GM21447 (cell line): ENCODE measurements around the gene GNE.
"Not testable (repeated sequence)": the region's sequence is repeated elsewhere in the genome, so short reads cannot be mapped to it uniquely, and the experiment has no call there.

Experiments used
- ATAC-seq: cut with Tn5 transposase; IDR thresholded peaks from one replicate; pipeline ENCODE4 v1.9.1; 2021; ENCODE audit not compliant: unreplicated experiment

The GNE gene, protein sequence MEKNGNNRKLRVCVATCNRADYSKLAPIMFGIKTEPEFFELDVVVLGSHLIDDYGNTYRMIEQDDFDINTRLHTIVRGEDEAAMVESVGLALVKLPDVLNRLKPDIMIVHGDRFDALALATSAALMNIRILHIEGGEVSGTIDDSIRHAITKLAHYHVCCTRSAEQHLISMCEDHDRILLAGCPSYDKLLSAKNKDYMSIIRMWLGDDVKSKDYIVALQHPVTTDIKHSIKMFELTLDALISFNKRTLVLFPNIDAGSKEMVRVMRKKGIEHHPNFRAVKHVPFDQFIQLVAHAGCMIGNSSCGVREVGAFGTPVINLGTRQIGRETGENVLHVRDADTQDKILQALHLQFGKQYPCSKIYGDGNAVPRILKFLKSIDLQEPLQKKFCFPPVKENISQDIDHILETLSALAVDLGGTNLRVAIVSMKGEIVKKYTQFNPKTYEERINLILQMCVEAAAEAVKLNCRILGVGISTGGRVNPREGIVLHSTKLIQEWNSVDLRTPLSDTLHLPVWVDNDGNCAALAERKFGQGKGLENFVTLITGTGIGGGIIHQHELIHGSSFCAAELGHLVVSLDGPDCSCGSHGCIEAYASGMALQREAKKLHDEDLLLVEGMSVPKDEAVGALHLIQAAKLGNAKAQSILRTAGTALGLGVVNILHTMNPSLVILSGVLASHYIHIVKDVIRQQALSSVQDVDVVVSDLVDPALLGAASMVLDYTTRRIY

DNA sequence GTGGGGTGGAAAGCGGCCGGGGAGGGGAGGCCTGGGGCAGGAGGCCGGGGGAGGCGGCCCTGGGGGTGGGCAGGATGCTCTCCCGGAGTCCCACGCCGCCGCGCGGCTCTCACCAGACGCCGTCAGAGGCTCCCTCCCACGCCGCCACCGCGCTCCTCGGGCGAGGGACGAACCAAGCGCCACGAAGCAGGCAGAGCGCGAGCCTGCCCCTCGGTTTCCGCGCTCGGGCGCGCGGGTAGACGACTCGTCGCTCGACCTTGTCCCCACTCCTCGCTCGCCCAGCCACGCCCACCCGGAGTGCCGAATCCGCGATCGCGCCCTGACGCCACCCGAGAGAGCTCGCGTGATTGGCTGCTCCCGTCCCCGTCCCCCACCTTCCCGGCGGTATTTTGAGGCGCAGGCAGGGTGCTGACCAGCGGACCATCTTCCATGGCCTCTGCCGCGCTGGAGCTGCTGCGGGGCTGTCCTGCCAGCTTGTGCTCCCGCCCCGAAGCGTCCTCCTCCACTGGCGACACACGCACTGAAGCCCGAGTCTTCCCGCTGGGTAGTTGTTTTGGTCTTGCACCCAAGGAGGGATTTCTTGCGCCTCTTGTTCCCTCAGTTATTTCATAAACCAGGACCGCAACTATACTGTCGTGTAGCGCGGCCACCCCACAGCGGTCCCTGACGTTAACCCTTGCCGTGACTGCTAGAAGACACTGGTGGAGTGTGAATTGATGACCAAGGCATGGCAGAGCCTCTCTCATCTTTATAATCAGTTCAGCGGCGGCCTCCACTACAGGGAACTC, at the start of gene GNE:
Gene GNE, minus strand, starts transcription at position 241 of the 788 bp plus-strand sequence. CDS start 9,093 bp downstream, outside the sequence.
- peak; percentile 91 for ATAC-seq

GRCh38 chr9:36306471-36307306, 48.4 kb upstream of the GNE start:
- no peak for ATAC-seq

GRCh38 chr9:36304366-36304765, 46.1 kb upstream of the GNE start:
- ATAC-seq = not testable (repeated sequence)

DNA sequence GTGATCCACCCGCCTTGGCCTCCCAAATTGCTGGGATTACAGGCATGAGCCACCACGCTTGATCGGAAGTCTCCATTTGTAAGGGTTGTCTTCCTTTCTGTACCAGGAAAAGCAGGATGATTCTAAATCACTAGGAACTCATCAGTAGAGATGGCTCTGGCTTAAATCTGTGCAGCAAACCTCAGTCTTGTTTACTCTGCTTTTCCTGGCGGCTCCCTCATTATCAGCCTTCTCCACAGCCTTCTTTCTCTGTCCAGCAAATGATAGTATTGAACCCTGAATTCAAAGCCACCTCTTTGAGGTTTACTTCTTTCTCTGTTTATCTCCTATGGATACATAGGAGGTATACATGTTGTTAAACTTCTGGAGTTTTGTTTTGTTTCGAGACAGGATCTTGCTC, 43.0 kb upstream of the GNE start:
- ATAC-seq = no peak

DNA sequence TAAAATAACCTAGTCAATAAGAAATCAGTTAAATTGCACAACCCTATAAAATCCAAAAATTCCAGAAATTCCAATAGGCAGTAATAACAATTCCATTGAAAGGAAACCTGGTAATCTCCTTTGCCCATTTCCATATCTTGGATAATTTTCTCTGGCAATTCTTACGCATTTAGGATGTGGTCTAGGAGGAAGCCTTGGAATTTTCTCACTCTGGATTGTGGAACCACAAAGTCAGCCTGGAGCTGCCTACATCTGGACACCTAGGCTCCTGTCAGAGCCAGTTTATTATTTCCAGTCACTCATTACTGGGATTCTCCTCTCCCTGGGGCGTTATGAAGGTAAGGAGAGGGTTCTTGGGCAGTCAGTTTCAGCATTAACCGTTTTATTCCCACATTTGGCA, 40.3 kb upstream of the GNE start:
- no peak for ATAC-seq

GRCh38 chr9:36297798-36298197, 39.5 kb upstream of the GNE start:
- no peak for ATAC-seq

DNA sequence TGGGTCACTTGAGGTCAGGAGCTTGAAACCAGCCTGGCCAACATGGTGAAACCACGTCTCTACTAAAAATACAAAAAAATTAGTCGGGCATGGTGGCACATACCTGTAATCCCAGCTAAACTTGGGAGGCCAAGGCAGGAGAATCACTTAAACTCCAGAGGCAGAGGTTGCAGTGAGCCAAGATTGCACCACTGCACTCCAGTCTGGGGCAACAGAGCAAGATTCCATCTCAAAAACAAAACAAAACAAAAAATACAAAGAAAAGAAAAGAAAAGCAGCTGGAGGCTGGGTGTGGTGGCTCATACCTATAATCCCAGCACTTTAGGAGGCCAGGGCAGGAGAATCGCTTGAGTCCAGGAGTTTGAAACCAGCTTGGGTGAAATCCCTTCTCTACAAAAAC, 36.7 kb upstream of the GNE start:
- not testable (repeated sequence) for ATAC-seq

DNA sequence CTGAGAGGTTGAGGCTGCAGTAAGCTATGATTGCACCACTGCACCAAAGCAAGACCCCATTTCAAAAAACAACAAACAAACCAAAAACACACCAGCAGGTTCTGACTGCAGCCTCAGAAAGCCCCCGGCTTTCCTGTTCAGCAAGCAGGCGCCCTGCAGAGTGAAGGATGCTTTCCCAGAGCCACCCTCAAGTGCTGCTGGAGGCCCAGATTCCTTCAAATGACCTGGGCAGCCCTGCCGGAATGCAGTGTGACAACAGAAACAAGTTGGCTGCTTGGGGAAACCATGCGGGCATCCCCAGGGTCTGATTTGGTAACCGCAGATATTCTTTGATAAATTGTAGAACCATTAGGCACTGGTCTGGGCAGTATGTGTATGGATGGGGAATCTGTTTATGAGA, 35.7 kb upstream of the GNE start:
- no peak for ATAC-seq

DNA sequence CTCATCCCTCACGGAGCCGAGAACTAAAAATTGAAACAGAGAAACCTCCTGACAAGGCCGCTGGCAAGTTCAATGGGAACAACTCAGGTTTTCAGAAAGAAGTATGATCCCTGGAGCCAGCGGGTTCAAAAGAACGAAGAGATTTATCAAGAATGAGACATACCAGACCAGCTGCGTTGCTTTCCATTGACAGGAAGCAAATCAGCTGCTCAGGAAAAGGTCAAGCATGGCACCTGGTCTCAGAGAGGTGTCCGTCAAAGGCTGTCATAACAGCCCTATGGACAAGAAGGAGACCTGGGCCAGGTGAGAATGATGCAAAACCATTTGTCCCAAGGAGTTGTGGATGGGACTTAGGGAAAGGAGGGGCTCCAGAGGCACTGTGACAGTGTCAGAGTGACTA, 34.9 kb upstream of the GNE start:
- no peak for ATAC-seq

DNA sequence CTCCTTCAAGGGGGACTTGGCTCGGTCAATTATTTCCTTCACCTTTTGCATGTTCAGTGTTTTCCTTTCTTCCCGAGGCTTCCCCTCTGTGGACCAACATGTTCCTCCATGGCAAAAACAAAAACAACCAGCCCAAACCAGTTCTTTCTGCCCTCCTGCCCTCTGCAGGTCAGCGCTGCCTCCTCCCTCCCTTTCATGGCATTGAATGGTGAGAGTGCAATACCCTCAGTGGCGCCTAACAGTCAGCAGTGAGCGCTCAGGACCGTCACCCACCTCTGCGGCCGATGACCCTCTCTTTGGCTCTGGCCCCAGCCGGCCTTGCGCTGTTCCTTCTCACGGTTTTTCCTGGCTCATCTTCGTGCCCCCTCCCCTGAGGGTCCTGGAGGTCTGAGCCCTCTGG, 34.4 kb upstream of the GNE start:
- ATAC-seq = no peak

- ATAC-seq = no peak
These were observed 32.7 kb upstream of the GNE start for GRCh38 chr9:36290996-36291395.

GRCh38 chr9:36289836-36290435, 31.7 kb upstream of the GNE start:
- no peak for ATAC-seq

DNA sequence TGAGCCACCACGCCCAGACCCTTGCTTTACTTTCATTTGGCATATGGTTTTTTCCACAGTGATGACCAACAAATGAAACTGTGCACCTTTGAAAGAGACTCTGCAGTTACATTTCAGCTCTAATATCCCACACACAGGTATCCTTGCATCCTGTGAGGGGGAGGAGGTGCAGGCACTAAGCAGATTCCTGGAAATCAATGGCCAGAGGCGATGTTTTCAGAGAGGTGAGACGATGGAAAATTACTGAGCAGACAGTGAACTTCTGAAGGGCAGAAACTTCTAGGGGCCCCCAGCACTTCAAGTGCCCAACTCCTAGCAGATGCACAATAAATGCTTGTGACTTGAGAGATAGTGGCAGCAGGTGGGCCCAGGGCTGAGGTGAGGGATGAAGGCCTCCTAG, 29.8 kb upstream of the GNE start:
- no peak for ATAC-seq

GRCh38 chr9:36286388-36286787, 28.1 kb upstream of the GNE start:
- ATAC-seq = no peak

- no peak for ATAC-seq
These were observed 26.0 kb upstream of the GNE start for GRCh38 chr9:36284226-36284625.

DNA sequence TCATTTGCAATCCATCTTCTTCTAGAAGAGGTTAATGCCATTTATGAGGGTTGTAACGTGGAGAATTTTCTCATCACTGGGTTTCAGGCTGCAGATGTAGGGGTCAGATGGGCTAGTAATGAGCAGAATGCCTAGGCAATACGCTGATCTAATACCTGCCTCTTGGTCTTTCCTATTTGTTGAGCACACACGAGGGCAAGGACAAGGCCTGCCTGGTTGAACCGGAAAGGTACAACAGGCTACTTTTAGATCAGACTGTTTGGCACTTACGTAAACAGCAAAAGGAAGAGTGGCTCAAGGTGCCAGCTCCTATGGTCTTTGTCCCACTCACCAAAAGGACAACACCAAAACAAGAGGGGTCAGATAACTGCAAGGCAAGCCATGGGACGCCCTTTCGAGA, 24.0 kb upstream of the GNE start:
- no peak for ATAC-seq

DNA sequence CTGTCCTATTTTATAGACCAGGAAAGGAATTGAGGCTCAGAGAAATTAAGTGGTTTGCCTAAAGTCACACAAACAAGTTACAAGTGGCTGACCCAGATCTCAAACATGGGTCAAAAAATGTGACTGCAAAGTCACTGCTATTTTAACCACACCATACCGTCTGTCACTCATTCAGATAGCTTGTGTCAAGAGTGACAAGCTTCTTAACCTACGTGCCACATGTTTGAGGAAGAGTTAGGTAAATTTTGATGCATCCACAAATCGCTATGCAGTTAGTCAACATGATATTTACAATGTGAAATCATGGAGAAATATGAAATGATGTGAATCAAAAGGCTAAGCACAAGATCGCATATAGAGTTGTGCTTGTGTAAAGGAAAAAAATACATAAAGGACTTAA, 22.7 kb upstream of the GNE start:
- ATAC-seq = no peak

DNA sequence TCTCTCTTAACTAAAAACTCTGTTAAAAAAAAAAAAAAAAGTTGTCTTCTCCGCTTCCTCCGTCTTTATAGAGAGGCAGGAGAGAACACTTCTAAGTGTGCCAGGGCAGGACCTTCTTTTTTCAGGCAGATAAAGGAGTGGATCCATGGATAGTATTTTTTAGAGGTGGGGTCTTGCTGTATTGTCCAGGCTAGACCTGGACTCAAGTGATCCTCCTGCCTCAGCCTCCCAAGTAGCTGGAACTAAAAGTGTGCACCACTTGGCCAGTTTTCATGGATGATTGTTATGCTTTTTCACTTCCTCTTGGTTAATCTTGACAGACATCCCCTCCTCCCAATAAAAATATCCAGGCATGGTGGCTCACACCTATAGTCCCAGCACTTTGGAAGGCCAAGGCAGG, 20.0 kb upstream of the GNE start:
- ATAC-seq = no peak

DNA sequence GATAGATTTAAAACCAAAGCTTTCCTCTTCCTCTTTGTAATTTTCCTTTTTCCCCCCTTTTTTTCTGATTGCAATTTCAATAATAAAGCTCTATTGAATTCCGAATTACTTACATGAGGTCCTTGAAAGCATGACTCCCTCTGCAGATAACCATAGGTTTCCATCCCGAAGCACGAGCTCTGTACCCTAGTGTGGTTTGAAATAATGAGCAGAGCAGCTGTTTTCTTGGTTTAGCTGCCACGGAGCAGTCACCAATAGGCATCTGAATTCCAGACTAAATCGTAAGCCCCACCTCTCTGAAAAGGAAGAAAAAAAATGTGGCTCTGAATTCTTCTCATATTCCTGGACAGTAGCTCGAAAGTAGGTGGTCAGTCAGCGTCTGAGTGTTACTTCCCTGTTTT, 18.5 kb upstream of the GNE start:
- ATAC-seq = no peak

GRCh38 chr9:36276254-36276653, 18.0 kb upstream of the GNE start:
- no peak for ATAC-seq
